GM23338 (cell line): ENCODE results near the gene DDX31. TPM values are rescaled to one million over a fixed set of nuclear protein-coding genes. Genes with fewer than 3 reads are reported as not detected.

Experiments
- ATAC-seq: fragments of 200-7000 bp; cut with Tn5 transposase; 3 replicates; pipeline ENCODE4 v1.9.1; 2020
- DNase-seq: peaks from one replicate; pipeline ENCODE4 v3.0.0-alpha.2; 2015; ENCODE audit warnings: low spot score
- H2AFZ ChIP-seq: fragments of 200-600 bp; sonication (generic); 2 replicates; pipeline ENCODE4 v1.8.0; 2016; ENCODE audit warnings: antibody characterized with exemption, mild to moderate bottlenecking, moderate library complexity
- H3F3A ChIP-seq: fragments of 200-600 bp; sonication (generic); replicated peaks from 2 replicates; pipeline ENCODE4 v1.8.0; 2017; ENCODE audit warnings: antibody characterized with exemption, mixed run types, low read depth
- H3K27ac ChIP-seq: fragments of 200-600 bp; sonication (generic); 2 replicates; pipeline ENCODE4 v1.6.1; 2016; ENCODE audit warnings: low read depth
- H3K27me3 ChIP-seq: fragments of 200-600 bp; sonication (generic); 2 replicates; pipeline ENCODE4 v1.8.0; 2016; ENCODE audit warnings: mild to moderate bottlenecking, mixed run types, moderate library complexity; ENCODE audit not compliant: insufficient read depth
- H3K36me3 ChIP-seq: fragments of 200-600 bp; sonication (generic); 2 replicates; pipeline ENCODE4 v1.8.0; 2016; ENCODE audit warnings: mild to moderate bottlenecking; ENCODE audit not compliant: insufficient read depth
- H3K4me1 ChIP-seq: fragments of 200-600 bp; sonication (generic); 2 replicates; pipeline ENCODE4 v1.8.0; 2016; ENCODE audit warnings: mild to moderate bottlenecking, moderate library complexity; ENCODE audit not compliant: insufficient read depth
- H3K4me2 ChIP-seq: fragments of 200-600 bp; sonication (generic); 2 replicates; pipeline ENCODE4 v1.7.1; 2017; ENCODE audit warnings: mixed run types
- H3K4me3 ChIP-seq: fragments of 200-600 bp; sonication (generic); 2 replicates; pipeline ENCODE4 v1.6.1; 2016; ENCODE audit warnings: mixed run types
- H3K79me2 ChIP-seq: fragments of 200-600 bp; sonication (generic); replicated peaks from 2 replicates; pipeline ENCODE4 v1.8.0; 2017; ENCODE audit warnings: mild to moderate bottlenecking; ENCODE audit not compliant: insufficient read depth
- H3K9me2 ChIP-seq: fragments of 200-600 bp; sonication (generic); 2 replicates; pipeline ENCODE4 v1.8.0; 2017; ENCODE audit not compliant: insufficient read depth
- H4K20me1 ChIP-seq: fragments of 200-600 bp; sonication (generic); replicated peaks from 2 replicates; pipeline ENCODE4 v1.8.0; 2017; ENCODE audit warnings: mild to moderate bottlenecking; ENCODE audit not compliant: insufficient read depth
- H3K27ac Mint-ChIP-seq: 2 replicates; pipeline ENCODE4 v1.8.0; 2020; ENCODE audit warnings: inconsistent platforms, mild to moderate bottlenecking, moderate library complexity, mixed read lengths
- H3K27me3 Mint-ChIP-seq: 3 replicates; pipeline ENCODE4 v1.8.0; 2022; ENCODE audit warnings: low read depth, mild to moderate bottlenecking, moderate library complexity, mixed read lengths, inconsistent platforms; ENCODE audit not compliant: insufficient read depth, poor library complexity
- H3K36me3 Mint-ChIP-seq: 3 replicates; pipeline ENCODE4 v1.8.0; 2021; ENCODE audit warnings: low read depth, mild to moderate bottlenecking, inconsistent platforms, moderate library complexity, mixed read lengths
- H3K4me1 Mint-ChIP-seq: 3 replicates; pipeline ENCODE4 v1.8.0; 2020; ENCODE audit warnings: mild to moderate bottlenecking, inconsistent platforms, mixed read lengths
- H3K4me3 Mint-ChIP-seq: 3 replicates; pipeline ENCODE4 v1.8.0; 2021; ENCODE audit warnings: moderate library complexity, mild to moderate bottlenecking, inconsistent platforms, mixed read lengths
- H3K9me3 Mint-ChIP-seq: 3 replicates; pipeline ENCODE4 v1.8.0; 2020; ENCODE audit warnings: moderate library complexity, mild to moderate bottlenecking, inconsistent platforms, mixed read lengths
- CREB1 ChIP-seq: fragments of 250-450 bp; sonication (Bioruptor Pico); IDR thresholded peaks from 2 replicates; pipeline ENCODE4 v1.5.0; 2020; ENCODE audit warnings: low read depth, mild to moderate bottlenecking, moderate library complexity
- EZH2phosphoT487 ChIP-seq: fragments of 200-600 bp; sonication (generic); IDR thresholded peaks from one replicate; pipeline ENCODE4 v1.8.1; 2018; ENCODE audit warnings: antibody characterized with exemption; ENCODE audit not compliant: unreplicated experiment
- POLR2AphosphoS5 ChIP-seq: IDR thresholded peaks from 2 replicates; pipeline ENCODE4 v1.6.1; 2016; ENCODE audit warnings: antibody characterized with exemption, low read depth
- REST ChIP-seq: IDR thresholded peaks from one replicate; pipeline ENCODE4 v1.6.1; 2018; ENCODE audit warnings: antibody characterized with exemption; ENCODE audit not compliant: unreplicated experiment
- ZNF331 ChIP-seq: fragments of 250-450 bp; sonication (Bioruptor Pico); IDR thresholded peaks from 2 replicates; pipeline ENCODE4 v1.5.0; 2020; ENCODE audit warnings: low read depth, mild to moderate bottlenecking, moderate library complexity
- polyA plus RNA-seq: library from polyadenylated mRNA; unstranded; fragments of >200 nt; fragmentation: Nextera tagmentation; extraction: Ambion mirVana; gene quantifications from 2 replicates; pipeline ENCODE4 v1.2.1, GENCODE V29; 2016
- total RNA-seq: library from RNA; depleted of rRNA; stranded (reverse); fragments of >200 nt; shearing (Covaris generic); gene quantifications from 2 replicates; pipeline ENCODE4 v1.2.3, GENCODE V29; 2014
- TF ChIP-seq, protein P1 (sequence below): fragments of 250-450 bp; sonication (Bioruptor Pico); IDR thresholded peaks from 2 replicates; pipeline ENCODE4 v1.5.0; 2020; ENCODE audit warnings: mild to moderate bottlenecking, moderate library complexity
- TF ChIP-seq, protein P2 (sequence below), 2 experiments: fragments of 200-600 bp in 1 of 2; sonication (generic) in 1 of 2; conservative IDR thresholded peaks; 2 replicates each; pipeline versions ENCODE4 v1.5.1 to v1.6.1; 2016 to 2017; ENCODE audit warnings: antibody characterized with exemption in 2 of 2, low read depth in 2 of 2, mild to moderate bottlenecking in 2 of 2, moderate library complexity in 1 of 2

The DDX31 gene
- total and polyA plus RNA-seq, 2 experiments from 2014 or later: 14.8 to 23.5 TPM

- TF ChIP-seq, protein P1, sequence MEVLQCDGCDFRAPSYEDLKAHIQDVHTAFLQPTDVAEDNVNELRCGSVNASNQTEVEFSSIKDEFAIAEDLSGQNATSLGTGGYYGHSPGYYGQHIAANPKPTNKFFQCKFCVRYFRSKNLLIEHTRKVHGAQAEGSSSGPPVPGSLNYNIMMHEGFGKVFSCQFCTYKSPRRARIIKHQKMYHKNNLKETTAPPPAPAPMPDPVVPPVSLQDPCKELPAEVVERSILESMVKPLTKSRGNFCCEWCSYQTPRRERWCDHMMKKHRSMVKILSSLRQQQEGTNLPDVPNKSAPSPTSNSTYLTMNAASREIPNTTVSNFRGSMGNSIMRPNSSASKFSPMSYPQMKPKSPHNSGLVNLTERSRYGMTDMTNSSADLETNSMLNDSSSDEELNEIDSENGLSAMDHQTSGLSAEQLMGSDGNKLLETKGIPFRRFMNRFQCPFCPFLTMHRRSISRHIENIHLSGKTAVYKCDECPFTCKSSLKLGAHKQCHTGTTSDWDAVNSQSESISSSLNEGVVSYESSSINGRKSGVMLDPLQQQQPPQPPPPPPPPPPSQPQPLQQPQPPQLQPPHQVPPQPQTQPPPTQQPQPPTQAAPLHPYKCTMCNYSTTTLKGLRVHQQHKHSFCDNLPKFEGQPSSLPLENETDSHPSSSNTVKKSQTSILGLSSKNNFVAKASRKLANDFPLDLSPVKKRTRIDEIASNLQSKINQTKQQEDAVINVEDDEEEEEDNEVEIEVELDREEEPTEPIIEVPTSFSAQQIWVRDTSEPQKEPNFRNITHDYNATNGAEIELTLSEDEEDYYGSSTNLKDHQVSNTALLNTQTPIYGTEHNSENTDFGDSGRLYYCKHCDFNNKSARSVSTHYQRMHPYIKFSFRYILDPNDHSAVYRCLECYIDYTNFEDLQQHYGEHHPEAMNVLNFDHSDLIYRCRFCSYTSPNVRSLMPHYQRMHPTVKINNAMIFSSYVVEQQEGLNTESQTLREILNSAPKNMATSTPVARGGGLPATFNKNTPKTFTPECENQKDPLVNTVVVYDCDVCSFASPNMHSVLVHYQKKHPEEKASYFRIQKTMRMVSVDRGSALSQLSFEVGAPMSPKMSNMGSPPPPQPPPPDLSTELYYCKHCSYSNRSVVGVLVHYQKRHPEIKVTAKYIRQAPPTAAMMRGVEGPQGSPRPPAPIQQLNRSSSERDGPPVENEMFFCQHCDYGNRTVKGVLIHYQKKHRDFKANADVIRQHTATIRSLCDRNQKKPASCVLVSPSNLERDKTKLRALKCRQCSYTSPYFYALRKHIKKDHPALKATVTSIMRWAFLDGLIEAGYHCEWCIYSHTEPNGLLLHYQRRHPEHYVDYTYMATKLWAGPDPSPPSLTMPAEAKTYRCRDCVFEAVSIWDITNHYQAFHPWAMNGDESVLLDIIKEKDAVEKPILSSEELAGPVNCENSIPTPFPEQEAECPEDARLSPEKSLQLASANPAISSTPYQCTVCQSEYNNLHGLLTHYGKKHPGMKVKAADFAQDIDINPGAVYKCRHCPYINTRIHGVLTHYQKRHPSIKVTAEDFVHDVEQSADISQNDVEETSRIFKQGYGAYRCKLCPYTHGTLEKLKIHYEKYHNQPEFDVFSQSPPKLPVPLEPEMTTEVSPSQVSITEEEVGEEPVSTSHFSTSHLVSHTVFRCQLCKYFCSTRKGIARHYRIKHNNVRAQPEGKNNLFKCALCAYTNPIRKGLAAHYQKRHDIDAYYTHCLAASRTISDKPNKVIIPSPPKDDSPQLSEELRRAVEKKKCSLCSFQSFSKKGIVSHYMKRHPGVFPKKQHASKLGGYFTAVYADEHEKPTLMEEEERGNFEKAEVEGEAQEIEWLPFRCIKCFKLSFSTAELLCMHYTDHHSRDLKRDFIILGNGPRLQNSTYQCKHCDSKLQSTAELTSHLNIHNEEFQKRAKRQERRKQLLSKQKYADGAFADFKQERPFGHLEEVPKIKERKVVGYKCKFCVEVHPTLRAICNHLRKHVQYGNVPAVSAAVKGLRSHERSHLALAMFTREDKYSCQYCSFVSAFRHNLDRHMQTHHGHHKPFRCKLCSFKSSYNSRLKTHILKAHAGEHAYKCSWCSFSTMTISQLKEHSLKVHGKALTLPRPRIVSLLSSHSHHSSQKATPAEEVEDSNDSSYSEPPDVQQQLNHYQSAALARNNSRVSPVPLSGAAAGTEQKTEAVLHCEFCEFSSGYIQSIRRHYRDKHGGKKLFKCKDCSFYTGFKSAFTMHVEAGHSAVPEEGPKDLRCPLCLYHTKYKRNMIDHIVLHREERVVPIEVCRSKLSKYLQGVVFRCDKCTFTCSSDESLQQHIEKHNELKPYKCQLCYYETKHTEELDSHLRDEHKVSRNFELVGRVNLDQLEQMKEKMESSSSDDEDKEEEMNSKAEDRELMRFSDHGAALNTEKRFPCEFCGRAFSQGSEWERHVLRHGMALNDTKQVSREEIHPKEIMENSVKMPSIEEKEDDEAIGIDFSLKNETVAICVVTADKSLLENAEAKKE: no peak
- TF ChIP-seq, protein P2, sequence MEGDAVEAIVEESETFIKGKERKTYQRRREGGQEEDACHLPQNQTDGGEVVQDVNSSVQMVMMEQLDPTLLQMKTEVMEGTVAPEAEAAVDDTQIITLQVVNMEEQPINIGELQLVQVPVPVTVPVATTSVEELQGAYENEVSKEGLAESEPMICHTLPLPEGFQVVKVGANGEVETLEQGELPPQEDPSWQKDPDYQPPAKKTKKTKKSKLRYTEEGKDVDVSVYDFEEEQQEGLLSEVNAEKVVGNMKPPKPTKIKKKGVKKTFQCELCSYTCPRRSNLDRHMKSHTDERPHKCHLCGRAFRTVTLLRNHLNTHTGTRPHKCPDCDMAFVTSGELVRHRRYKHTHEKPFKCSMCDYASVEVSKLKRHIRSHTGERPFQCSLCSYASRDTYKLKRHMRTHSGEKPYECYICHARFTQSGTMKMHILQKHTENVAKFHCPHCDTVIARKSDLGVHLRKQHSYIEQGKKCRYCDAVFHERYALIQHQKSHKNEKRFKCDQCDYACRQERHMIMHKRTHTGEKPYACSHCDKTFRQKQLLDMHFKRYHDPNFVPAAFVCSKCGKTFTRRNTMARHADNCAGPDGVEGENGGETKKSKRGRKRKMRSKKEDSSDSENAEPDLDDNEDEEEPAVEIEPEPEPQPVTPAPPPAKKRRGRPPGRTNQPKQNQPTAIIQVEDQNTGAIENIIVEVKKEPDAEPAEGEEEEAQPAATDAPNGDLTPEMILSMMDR (conservative IDR thresholded peaks at IDR 0.05; ENCODE audit: low read depth in 2 of 2): no peak
- TF ChIP-seq EZH2phosphoT487 (no peak), POLR2AphosphoS5 (no peak)
Measured at GRCh38 chr9:132545578-132545977, 124.2 kb downstream of the DDX31 start (continued).

DNA sequence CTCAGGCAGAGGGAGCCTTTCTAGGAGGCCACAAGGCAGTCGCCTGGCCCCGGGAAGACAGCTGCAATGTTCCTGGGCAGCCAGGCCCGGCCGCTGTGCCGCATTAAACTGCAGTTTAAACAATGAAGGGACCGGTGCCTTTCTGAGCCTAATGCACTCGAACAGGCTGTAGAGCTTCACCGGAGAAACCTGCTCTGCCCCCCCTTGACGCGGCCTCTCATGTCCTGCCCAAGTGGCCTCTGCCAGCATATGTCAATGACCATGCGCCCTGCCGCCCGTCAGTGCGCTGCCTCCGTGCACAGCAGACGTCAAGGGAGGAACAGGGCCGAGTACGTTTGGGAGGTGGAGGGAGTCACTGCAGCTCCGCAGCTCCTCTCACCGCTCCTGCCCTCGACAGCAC is 125.8 kb downstream of the DDX31 start:
- no peak overlapping the region for H3K27ac ChIP-seq
- no peak for TF ChIP-seq ZNF331 (CRISPR knock-in tag)
- TF ChIP-seq EZH2phosphoT487: no peak
- no peak for TF ChIP-seq REST
- TF ChIP-seq CREB1: no peak
- H3K36me3 ChIP-seq: no peaks in the 10 kb centered on the region
- H3K27me3 ChIP-seq: no peaks in the 10 kb centered on the region
- no peaks in the 10 kb centered on the region; the same call in 2 of the 3 replicates for H3K36me3 Mint-ChIP-seq
- H3K4me3 Mint-ChIP-seq: no peak overlapping the region
- no peaks in the 10 kb centered on the region for H4K20me1 ChIP-seq
- H3K9me3 Mint-ChIP-seq: no peaks in the 10 kb centered on the region
- no peaks in the 10 kb centered on the region for H3K9me2 ChIP-seq
- H3F3A ChIP-seq: no peaks in the 10 kb centered on the region
- peak; percentile 6; the same call in 2 of the 3 replicates for ATAC-seq
- H3K79me2 ChIP-seq: no peaks in the 10 kb centered on the region
- peaks cover 20% of the 10 kb centered on the region for H3K27me3 Mint-ChIP-seq
- no peak overlapping the region for H3K4me2 ChIP-seq
- peak; percentile 31 for DNase-seq
- no peak overlapping the region for H3K27ac Mint-ChIP-seq
- peaks cover 35% of the 10 kb centered on the region for H3K4me1 Mint-ChIP-seq
- H3K4me3 ChIP-seq: no peak overlapping the region
- no peak overlapping the region for H2AFZ ChIP-seq
- peaks cover 10% of the 10 kb centered on the region; the same call in 1 of the 2 replicates for H3K4me1 ChIP-seq
